SJSA1 (cell line): ENCODE results near the gene KIF1B. TPM values are rescaled to one million over a fixed set of nuclear protein-coding genes. Genes with fewer than 3 reads are reported as not detected.
A peak's percentile ranks its signal among the peaks of the same experiment; 100 is the strongest.
"Not testable (repeated sequence)": the region's sequence is repeated elsewhere in the genome, so short reads cannot be mapped to it uniquely, and the experiment has no call there.

Experiments used
- DNase-seq, 2 experiments: peaks; one replicate each; pipeline ENCODE4 v3.0.0-alpha.2; 2015 to 2020; ENCODE audit warnings: low spot score in 2 of 2, low read depth in 1 of 2
- H3K27ac ChIP-seq: fragments of 250-450 bp; sonication (Bioruptor Pico); 2 replicates; pipeline ENCODE4 v1.5.1; 2020; ENCODE audit warnings: mild to moderate bottlenecking, moderate library complexity
- H3K27me3 ChIP-seq: fragments of 250-450 bp; sonication (Bioruptor Pico); replicated peaks from 2 replicates; pipeline ENCODE4 v1.5.1; 2020; ENCODE audit warnings: mild to moderate bottlenecking, moderate library complexity
- H3K36me3 ChIP-seq: fragments of 250-450 bp; sonication (Bioruptor Pico); 2 replicates; pipeline ENCODE4 v1.5.1; 2020; ENCODE audit warnings: mild to moderate bottlenecking
- H3K4me1 ChIP-seq: fragments of 250-450 bp; sonication (Bioruptor Pico); replicated peaks from 2 replicates; pipeline ENCODE4 v1.6.1; 2021; ENCODE audit warnings: mild to moderate bottlenecking
- H3K4me3 ChIP-seq: fragments of 250-450 bp; sonication (Bioruptor Pico); 2 replicates; pipeline ENCODE4 v1.5.1; 2020; ENCODE audit warnings: mild to moderate bottlenecking
- H3K9me3 ChIP-seq: fragments of 250-450 bp; sonication (Bioruptor Pico); replicated peaks from 2 replicates; pipeline ENCODE4 v1.5.1; 2020; ENCODE audit warnings: mild to moderate bottlenecking
- total RNA-seq: library from RNA; depleted of rRNA; stranded (reverse); fragments of >200 nt; shearing (Covaris generic); gene quantifications from 2 replicates; pipeline ENCODE4 v1.2.3, GENCODE V29; 2014

KIF1B gene
- total RNA-seq, 1 experiment from 2014 or later: 26.8 TPM

- no peaks in the 10 kb centered on the region for H3K36me3 ChIP-seq
- 0 out of 2 replicates have a peak, but pooled peaks cover 3% of the 10 kb centered on the region for H3K4me1 ChIP-seq
- no peak overlapping the region for H3K27ac ChIP-seq
- H3K27me3 ChIP-seq: no peaks in the 10 kb centered on the region
- no peak for DNase-seq
- H3K9me3 ChIP-seq: no peaks in the 10 kb centered on the region
- no peak overlapping the region for H3K4me3 ChIP-seq
These were observed 179.1 kb downstream of the KIF1B start for GRCh38 chr1:10389271-10389973.

- Histone ChIP-seq H3K27me3 (no peaks in the 10 kb centered on the region), H3K4me3 (no peak overlapping the region), H3K4me1 (peaks cover 17% of the 10 kb centered on the region), H3K9me3 (no peaks in the 10 kb centered on the region), H3K36me3 (peaks cover 5% of the 10 kb centered on the region), H3K27ac (no peak overlapping the region)
- DNase-seq: no peak
These were observed 186.5 kb downstream of the KIF1B start for GRCh38 chr1:10396870-10397269.

GRCh38 chr1:10398278-10398733, 187.9 kb downstream of the KIF1B start:
- Histone ChIP-seq H3K9me3 (no peaks in the 10 kb centered on the region), H3K27ac (no peak overlapping the region), H3K4me3 (peak overlapping the region; percentile 69), H3K4me1 (peaks cover 29% of the 10 kb centered on the region), H3K36me3 (peaks cover 12% of the 10 kb centered on the region), H3K27me3 (no peaks in the 10 kb centered on the region)
- DNase-seq: no peak

GRCh38 chr1:10398734-10399443, 188.5 kb downstream of the KIF1B start, which contains the start of gene PGD:
PGD (plus strand) TSS chr1:10399064; CDS start chr1:10399118, 54 bp downstream.
- peak within 1 kb of the TSS; percentile 34 for H3K27ac ChIP-seq
- peaks cover 34% of the 10 kb centered on the region for H3K4me1 ChIP-seq
- DNase-seq: peak; percentile 96 to 98
- no peaks in the 10 kb centered on the region for H3K27me3 ChIP-seq
- H3K9me3 ChIP-seq: no peaks in the 10 kb centered on the region
- H3K4me3 ChIP-seq: peak within 1 kb of the TSS; percentile 69
- peaks cover 17% of the 10 kb centered on the region for H3K36me3 ChIP-seq

- no peaks in the 10 kb centered on the region for H3K27me3 ChIP-seq
- no peak overlapping the region; the same call in 1 of the 2 replicates for H3K27ac ChIP-seq
- peaks cover 38% of the 10 kb centered on the region for H3K4me1 ChIP-seq
- H3K4me3 ChIP-seq: peak overlapping the region; percentile 69
- peaks cover 22% of the 10 kb centered on the region for H3K36me3 ChIP-seq
- peak; percentile 42 to 51 for DNase-seq
- no peaks in the 10 kb centered on the region for H3K9me3 ChIP-seq
These were observed 189.1 kb downstream of the KIF1B start for GRCh38 chr1:10399444-10399941.

- Histone ChIP-seq H3K27me3 (no peaks in the 10 kb centered on the region), H3K36me3 (peaks cover 27% of the 10 kb centered on the region), H3K4me1 (peaks cover 38% of the 10 kb centered on the region), H3K4me3 (peak overlapping the region; percentile 69), H3K9me3 (no peaks in the 10 kb centered on the region), H3K27ac (no peak overlapping the region)
- DNase-seq: no peak
These were observed 189.6 kb downstream of the KIF1B start for GRCh38 chr1:10400013-10400412.

- no peaks in the 10 kb centered on the region for H3K27me3 ChIP-seq
- H3K27ac ChIP-seq: no peak overlapping the region
- no peak for DNase-seq
- H3K36me3 ChIP-seq: peaks cover 36% of the 10 kb centered on the region
- H3K4me3 ChIP-seq: no peak overlapping the region
- no peaks in the 10 kb centered on the region for H3K9me3 ChIP-seq
- peaks cover 38% of the 10 kb centered on the region for H3K4me1 ChIP-seq
These were observed 190.9 kb downstream of the KIF1B start for GRCh38 chr1:10401281-10401680.

GRCh38 chr1:10402729-10403274, 192.4 kb downstream of the KIF1B start:
- H3K9me3 ChIP-seq: no peaks in the 10 kb centered on the region
- H3K4me3 ChIP-seq: no peak overlapping the region
- peak; percentile 50 to 66 for DNase-seq
- H3K27ac ChIP-seq: peak overlapping the region; percentile 42; the same call in 1 of the 2 replicates
- peaks cover 50% of the 10 kb centered on the region for H3K36me3 ChIP-seq
- no peaks in the 10 kb centered on the region for H3K27me3 ChIP-seq
- peaks cover 38% of the 10 kb centered on the region for H3K4me1 ChIP-seq

- no peaks in the 10 kb centered on the region for H3K27me3 ChIP-seq
- H3K4me3 ChIP-seq: no peak overlapping the region
- peaks cover 20% of the 10 kb centered on the region for H3K4me1 ChIP-seq
- no peak overlapping the region for H3K27ac ChIP-seq
- no peaks in the 10 kb centered on the region for H3K9me3 ChIP-seq
- no peak for DNase-seq
- peaks cover 63% of the 10 kb centered on the region for H3K36me3 ChIP-seq
These were observed 196.8 kb downstream of the KIF1B start for GRCh38 chr1:10407201-10407600.

- Histone ChIP-seq H3K27me3 (no peaks in the 10 kb centered on the region), H3K9me3 (no peaks in the 10 kb centered on the region), H3K27ac (no peak overlapping the region), H3K4me3 (no peak overlapping the region), H3K4me1 (no peaks in the 10 kb centered on the region), H3K36me3 (peaks cover 79% of the 10 kb centered on the region)
- DNase-seq: peak in 1 of 2 experiments; percentile 23
These were observed 205.0 kb downstream of the KIF1B start for GRCh38 chr1:10415211-10415930.

- H3K4me3 ChIP-seq, H3K27ac ChIP-seq: not testable (repeated sequence)
- H3K36me3 ChIP-seq: peaks cover 78% of the 10 kb centered on the region
These were observed 205.6 kb downstream of the KIF1B start for GRCh38 chr1:10415967-10416366.

GRCh38 chr1:10418741-10419140, 208.4 kb downstream of the KIF1B start:
- H3K4me3 ChIP-seq, DNase-seq, H3K9me3 ChIP-seq, H3K27ac ChIP-seq, H3K4me1 ChIP-seq, H3K27me3 ChIP-seq: not testable (repeated sequence)
- H3K36me3 ChIP-seq: peaks cover 50% of the 10 kb centered on the region

More at GRCh38 chr1:10415967-10416366, 205.6 kb downstream of the KIF1B start:
- not testable (repeated sequence) for H3K9me3 ChIP-seq, H3K4me1 ChIP-seq, H3K27me3 ChIP-seq, DNase-seq

GRCh38 chr1:10419351-10419750, 209.0 kb downstream of the KIF1B start:
- DNase-seq: no peak
- H3K9me3 ChIP-seq: no peaks in the 10 kb centered on the region
- peaks cover 44% of the 10 kb centered on the region for H3K36me3 ChIP-seq
- no peak overlapping the region for H3K4me3 ChIP-seq
- H3K27me3 ChIP-seq: no peaks in the 10 kb centered on the region
- H3K4me1 ChIP-seq: no peaks in the 10 kb centered on the region
- no peak overlapping the region for H3K27ac ChIP-seq
